HepG2 (cell line): ENCODE data around the gene MAML1. TPM values are rescaled to one million over a fixed set of nuclear protein-coding genes. Genes with fewer than 3 reads are reported as not detected.

Experiments
- ATAC-seq: fragments of 200-7000 bp; cut with Tn5 transposase; 3 replicates; pipeline ENCODE4 v1.9.1; 2020; ENCODE audit warnings: mild to moderate bottlenecking, moderate library complexity
- BruUV-seq: library from RNA; stranded (reverse); fragments of 400-500 nt; replicated peaks from 2 replicates; lab custom pipeline; 2021; lab: Mats Ljungman, UMichigan
- CTCF ChIA-PET: fragments of 300-600 bp; formaldehyde crosslinking; extraction: SDS; loops from one replicate; lab custom pipeline; 2021; ENCODE audit warnings: low total read pairs, inconsistent platforms, low intra/inter-chr PET ratio; lab: Yijun Ruan, JAX
- POLR2A ChIA-PET: fragments of 350-600 bp; sonication (Branson Sonifier 250); formaldehyde crosslinking; loops from one replicate; lab custom pipeline; 2020; ENCODE audit warnings: antibody characterized with exemption, inconsistent platforms; lab: Yijun Ruan, JAX
- DNase-seq: peaks from one replicate; pipeline ENCODE4 v3.0.0-alpha.2; 2015; ENCODE audit warnings: low spot score
- FAIRE-seq: peaks from 3 replicates; lab custom pipeline; 2011; peaks lifted over from hg19 to GRCh38; lab: Jason Lieb, UNC
- H2AFZ ChIP-seq: one replicate; pipeline ENCODE4 v1.6.1; 2011; ENCODE audit warnings: low read length, inconsistent platforms
- H3K27ac ChIP-seq: fragments of 300-600 bp; 3 replicates; pipeline ENCODE4 v1.8.0; 2011; ENCODE audit warnings: mixed run types, mild to moderate bottlenecking, mixed read lengths, low read length, inconsistent platforms; ENCODE audit not compliant: insufficient read depth; ENCODE audit errors: extremely low read length
- H3K27me3 ChIP-seq, 2 experiments: fragments of 200-600 bp in 1 of 2; 2 replicates in 1 of 2; 3 replicates in 1 of 2; pipeline versions ENCODE4 v1.6.0 to v1.8.0; 2011; ENCODE audit warnings: low read length in 2 of 2, mild to moderate bottlenecking in 2 of 2, moderate library complexity in 2 of 2, inconsistent platforms in 1 of 2; ENCODE audit not compliant: insufficient read depth in 2 of 2, control insufficient read depth in 1 of 2
- H3K36me3 ChIP-seq, 2 experiments: fragments of 200-600 bp in 1 of 2; replicated peaks in 1 of 2; 2 replicates in 1 of 2; 3 replicates in 1 of 2; pipeline versions ENCODE4 v1.5.1 to v1.8.0; 2011; ENCODE audit warnings: low read length in 2 of 2, inconsistent platforms in 1 of 2; ENCODE audit not compliant: insufficient read depth in 2 of 2, control insufficient read depth in 1 of 2
- H3K4me1 ChIP-seq: 2 replicates; pipeline ENCODE4 v1.5.1; 2012; ENCODE audit warnings: low read length, inconsistent platforms; ENCODE audit not compliant: insufficient read depth
- H3K4me2 ChIP-seq: 2 replicates; pipeline ENCODE4 v1.6.0; 2011; ENCODE audit warnings: low read depth, low read length, inconsistent platforms
- H3K4me3 ChIP-seq, 3 experiments: fragments of 200-600 bp in 1 of 3; sonication (generic), shearing (Covaris generic) in 1 of 3; replicated peaks in 1 of 3; 2 replicates each; pipeline ENCODE4 v1.5.1; 2011 to 2016; ENCODE audit warnings: low read length in 3 of 3, inconsistent platforms in 2 of 3, low read depth in 2 of 3, mild to moderate bottlenecking in 2 of 3, control low read depth in 1 of 3, mixed read lengths in 1 of 3; ENCODE audit not compliant: insufficient read depth in 1 of 3
- H3K79me2 ChIP-seq: one replicate; pipeline ENCODE4 v1.6.1; 2011; ENCODE audit warnings: low read length, inconsistent platforms; ENCODE audit not compliant: insufficient read depth
- H3K9ac ChIP-seq: 2 replicates; pipeline ENCODE4 v1.6.0; 2011; ENCODE audit warnings: mild to moderate bottlenecking, low read depth, low read length, inconsistent platforms; ENCODE audit not compliant: insufficient read depth
- H3K9me3 ChIP-seq: 2 replicates; pipeline ENCODE4 v1.5.1; 2012; ENCODE audit warnings: mild to moderate bottlenecking, low read length
- H4K20me1 ChIP-seq: 2 replicates; pipeline ENCODE4 v1.6.0; 2011; ENCODE audit warnings: inconsistent platforms, mild to moderate bottlenecking, low read length, moderate library complexity; ENCODE audit not compliant: insufficient read depth
- SMARCE1 ChIP-seq: fragments of 450-650 bp; IDR thresholded peaks from 2 replicates; pipeline ENCODE4 v1.6.1; 2017; ENCODE audit warnings: borderline replicate concordance
- WGBS: methylation state at CpG from one replicate; pipeline ENCODE4 v1.1.6; 2017; ENCODE audit warnings: low lambda C conversion rate; 5-methylcytosine and 5-hydroxymethylcytosine counted together
- in situ Hi-C: cut with HindIII; loops from 2 replicates; pipeline ENCODE4 v1.10.0; 2017; ENCODE audit warnings: low pct_unique_long_range_greater_than_20kb; ENCODE audit not compliant: extremely low pct_ligation_motif_present
- intact Hi-C: fragments of 100-400 bp; cut with micrococcal nuclease; formaldehyde crosslinking; loops from one replicate; pipeline ENCODE4 v1.10.0; 2022; ENCODE audit not compliant: unreplicated experiment
- polyA plus RNA-seq, 8 experiments: library from polyadenylated mRNA; depleted of rRNA in 3 of 8; stranded (reverse) in 7 of 8; unstranded in 1 of 8; fragments of >200 nt; fragmentation: Illumina TruSeq in 4 of 8; extraction: Trizol in 4 of 8; gene quantifications; 2 replicates each; pipeline versions ENCODE4 v1.2.1 to v1.2.3, GENCODE V29; 2011 to 2016; ENCODE audit warnings: low read depth in 4 of 8, missing spikeins in 1 of 8, mixed read lengths in 1 of 8; ENCODE audit not compliant: insufficient read depth in 1 of 8
- total RNA-seq, 5 experiments: library from RNA; depleted of rRNA; stranded (reverse); fragments of >200 nt; fragmentation: Illumina TruSeq; extraction: Trizol; gene quantifications; 2 replicates each; pipeline ENCODE4 v1.2.3, GENCODE V29; 2016; ENCODE audit warnings: low read depth in 1 of 5
- TF ChIP-seq, protein P1 (sequence below): sonication (generic); formaldehyde crosslinking; IDR thresholded peaks from 2 replicates; pipeline ENCODE4 v1.4.0; 2020; ENCODE audit warnings: mild to moderate bottlenecking, missing genetic modification reagents
- TF ChIP-seq, protein P2 (sequence below): IDR thresholded peaks from 2 replicates; pipeline ENCODE4 v1.6.1; 2012; ENCODE audit warnings: low read depth, low read length, improper control_type of control experiment
- TF ChIP-seq, protein P3 (sequence below): sonication (generic); formaldehyde crosslinking; IDR thresholded peaks from 2 replicates; pipeline ENCODE4 v1.4.0; 2020; ENCODE audit warnings: missing genetic modification reagents; ENCODE audit errors: not compliant biosample characterization

MAML1 gene
- total and polyA plus RNA-seq, 2 of the 13 experiments (the other 11 are each of a cell fraction or from before 2014, with no cell fraction given), result 10.0 to 10.8 TPM

DNA sequence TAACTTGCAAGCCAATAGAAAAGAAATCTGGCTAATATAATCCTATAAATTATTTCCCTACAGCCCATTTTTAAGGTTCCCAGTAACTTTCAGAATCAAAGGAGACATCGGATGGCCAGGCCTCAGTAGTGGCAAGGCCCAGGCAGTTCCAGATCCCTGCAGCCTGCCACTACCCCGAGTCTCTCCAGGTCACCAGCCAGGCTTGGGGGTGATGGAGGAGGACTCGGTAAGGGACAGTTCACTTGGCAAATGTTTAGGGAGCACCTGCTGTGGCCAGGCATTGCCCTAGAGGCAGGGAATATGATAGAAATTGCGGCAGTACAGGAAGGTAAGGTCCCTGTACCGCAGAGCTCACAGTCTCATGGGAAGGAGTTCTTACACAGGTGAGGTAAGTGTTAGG lies 46.0 kb downstream of the MAML1 start:
- WGBS, result 99% methylated on average over 5 of the region's 5 CpGs
- TF ChIP-seq, protein P1, sequence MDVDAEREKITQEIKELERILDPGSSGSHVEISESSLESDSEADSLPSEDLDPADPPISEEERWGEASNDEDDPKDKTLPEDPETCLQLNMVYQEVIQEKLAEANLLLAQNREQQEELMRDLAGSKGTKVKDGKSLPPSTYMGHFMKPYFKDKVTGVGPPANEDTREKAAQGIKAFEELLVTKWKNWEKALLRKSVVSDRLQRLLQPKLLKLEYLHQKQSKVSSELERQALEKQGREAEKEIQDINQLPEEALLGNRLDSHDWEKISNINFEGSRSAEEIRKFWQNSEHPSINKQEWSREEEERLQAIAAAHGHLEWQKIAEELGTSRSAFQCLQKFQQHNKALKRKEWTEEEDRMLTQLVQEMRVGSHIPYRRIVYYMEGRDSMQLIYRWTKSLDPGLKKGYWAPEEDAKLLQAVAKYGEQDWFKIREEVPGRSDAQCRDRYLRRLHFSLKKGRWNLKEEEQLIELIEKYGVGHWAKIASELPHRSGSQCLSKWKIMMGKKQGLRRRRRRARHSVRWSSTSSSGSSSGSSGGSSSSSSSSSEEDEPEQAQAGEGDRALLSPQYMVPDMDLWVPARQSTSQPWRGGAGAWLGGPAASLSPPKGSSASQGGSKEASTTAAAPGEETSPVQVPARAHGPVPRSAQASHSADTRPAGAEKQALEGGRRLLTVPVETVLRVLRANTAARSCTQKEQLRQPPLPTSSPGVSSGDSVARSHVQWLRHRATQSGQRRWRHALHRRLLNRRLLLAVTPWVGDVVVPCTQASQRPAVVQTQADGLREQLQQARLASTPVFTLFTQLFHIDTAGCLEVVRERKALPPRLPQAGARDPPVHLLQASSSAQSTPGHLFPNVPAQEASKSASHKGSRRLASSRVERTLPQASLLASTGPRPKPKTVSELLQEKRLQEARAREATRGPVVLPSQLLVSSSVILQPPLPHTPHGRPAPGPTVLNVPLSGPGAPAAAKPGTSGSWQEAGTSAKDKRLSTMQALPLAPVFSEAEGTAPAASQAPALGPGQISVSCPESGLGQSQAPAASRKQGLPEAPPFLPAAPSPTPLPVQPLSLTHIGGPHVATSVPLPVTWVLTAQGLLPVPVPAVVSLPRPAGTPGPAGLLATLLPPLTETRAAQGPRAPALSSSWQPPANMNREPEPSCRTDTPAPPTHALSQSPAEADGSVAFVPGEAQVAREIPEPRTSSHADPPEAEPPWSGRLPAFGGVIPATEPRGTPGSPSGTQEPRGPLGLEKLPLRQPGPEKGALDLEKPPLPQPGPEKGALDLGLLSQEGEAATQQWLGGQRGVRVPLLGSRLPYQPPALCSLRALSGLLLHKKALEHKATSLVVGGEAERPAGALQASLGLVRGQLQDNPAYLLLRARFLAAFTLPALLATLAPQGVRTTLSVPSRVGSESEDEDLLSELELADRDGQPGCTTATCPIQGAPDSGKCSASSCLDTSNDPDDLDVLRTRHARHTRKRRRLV (CRISPR knock-in tag), result no peak
- TF ChIP-seq, protein P2, sequence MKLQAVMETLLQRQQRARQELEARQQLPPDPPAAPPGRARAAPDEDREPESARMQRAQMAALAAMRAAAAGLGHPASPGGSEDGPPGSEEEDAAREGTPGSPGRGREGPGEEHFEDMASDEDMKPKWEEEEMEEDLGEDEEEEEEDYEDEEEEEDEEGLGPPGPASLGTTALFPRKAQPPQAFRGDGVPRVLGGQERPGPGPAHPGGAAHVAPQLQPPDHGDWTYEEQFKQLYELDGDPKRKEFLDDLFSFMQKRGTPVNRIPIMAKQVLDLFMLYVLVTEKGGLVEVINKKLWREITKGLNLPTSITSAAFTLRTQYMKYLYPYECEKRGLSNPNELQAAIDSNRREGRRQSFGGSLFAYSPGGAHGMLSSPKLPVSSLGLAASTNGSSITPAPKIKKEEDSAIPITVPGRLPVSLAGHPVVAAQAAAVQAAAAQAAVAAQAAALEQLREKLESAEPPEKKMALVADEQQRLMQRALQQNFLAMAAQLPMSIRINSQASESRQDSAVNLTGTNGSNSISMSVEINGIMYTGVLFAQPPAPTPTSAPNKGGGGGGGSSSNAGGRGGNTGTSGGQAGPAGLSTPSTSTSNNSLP, result no peak
- TF ChIP-seq SMARCE1, result no peak
- TF ChIP-seq, protein P3, sequence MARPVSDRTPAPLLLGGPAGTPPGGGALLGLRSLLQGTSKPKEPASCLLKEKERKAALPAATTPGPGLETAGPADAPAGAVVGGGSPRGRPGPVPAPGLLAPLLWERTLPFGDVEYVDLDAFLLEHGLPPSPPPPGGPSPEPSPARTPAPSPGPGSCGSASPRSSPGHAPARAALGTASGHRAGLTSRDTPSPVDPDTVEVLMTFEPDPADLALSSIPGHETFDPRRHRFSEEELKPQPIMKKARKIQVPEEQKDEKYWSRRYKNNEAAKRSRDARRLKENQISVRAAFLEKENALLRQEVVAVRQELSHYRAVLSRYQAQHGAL, result no peak
- TF ChIP-seq, all 625 proteins: peak for 0
- no peak overlapping the region for H3K9ac ChIP-seq
- H3K27ac ChIP-seq, result no peak overlapping the region
- ATAC-seq (no peak), FAIRE-seq (no peak), DNase-seq (no peak)
- no peaks in the 10 kb centered on the region for H3K27me3 ChIP-seq
- ChIA-PET POLR2A (no interaction called here), CTCF (no interaction called here)
- peaks cover 18 to 51% of the 10 kb centered on the region in 2 experiments for H3K36me3 ChIP-seq
- intact Hi-C loops (no loop called here), in situ Hi-C loops (no loop called here)
- no peaks in the 10 kb centered on the region for H3K9me3 ChIP-seq
- BruUV-seq, result no TSS peak
- no peak overlapping the region for H3K4me3 ChIP-seq
- H3K79me2 ChIP-seq, result no peaks in the 10 kb centered on the region
- no peak overlapping the region for H3K4me2 ChIP-seq
- H3K4me1 ChIP-seq, result no peaks in the 10 kb centered on the region
- no peak overlapping the region for H2AFZ ChIP-seq
- H4K20me1 ChIP-seq, result no peaks in the 10 kb centered on the region
